Epithelial cell of prostate (primary cell): ENCODE data around the gene PIM1.
"Not testable (repeated sequence)": the region's sequence is repeated elsewhere in the genome, so short reads cannot be mapped to it uniquely, and the experiment has no call there.

Source experiments
- DNase-seq: peaks from one replicate; pipeline ENCODE4 v3.0.0-alpha.2; 2011; ENCODE audit warnings: low read depth, low spot score
- H3K27ac ChIP-seq: fragments of 450-650 bp; 2 replicates; pipeline ENCODE4 v1.5.1; 2017; ENCODE audit warnings: mild to moderate bottlenecking

PIM1 gene

DNA sequence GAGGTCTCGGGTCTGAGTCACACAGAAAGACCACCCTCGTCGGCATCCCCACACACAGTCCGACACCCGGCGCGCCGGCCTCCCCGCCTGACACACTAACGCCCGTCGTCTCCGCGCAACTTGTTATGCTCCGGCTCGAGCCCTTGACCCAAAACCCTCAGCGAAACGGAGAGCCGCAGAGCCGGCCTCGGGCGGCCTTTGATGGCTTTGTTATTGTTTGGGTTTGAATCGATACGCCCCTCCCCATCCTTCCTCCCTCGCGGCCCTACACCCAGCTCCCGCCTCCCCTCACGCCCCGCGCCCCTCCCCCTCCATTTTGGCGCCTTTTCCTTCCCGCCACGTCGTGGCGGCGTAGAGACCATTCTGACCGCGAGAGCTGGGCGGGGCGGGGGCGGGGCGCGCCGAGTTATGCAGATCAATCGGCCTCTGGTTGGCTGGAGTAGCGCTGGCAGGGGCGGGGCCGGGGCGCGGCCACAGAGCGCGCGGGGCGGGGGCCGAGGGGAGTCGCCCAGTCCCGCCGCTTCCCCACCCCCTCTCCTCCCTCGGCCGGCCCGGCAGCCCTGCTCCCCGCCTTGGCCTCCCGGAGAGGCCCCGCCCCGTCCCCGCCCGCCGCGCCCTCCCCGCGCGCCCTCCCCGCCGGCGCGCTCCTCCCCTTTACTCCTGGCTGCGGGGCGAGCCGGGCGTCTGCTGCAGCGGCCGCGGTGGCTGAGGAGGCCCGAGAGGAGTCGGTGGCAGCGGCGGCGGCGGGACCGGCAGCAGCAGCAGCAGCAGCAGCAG lies at the start of gene PIM1:
TSS of gene PIM1 (plus strand) at position 657 of the 777 bp plus-strand sequence. CDS start 424 bp downstream, outside the sequence.
- peak within 1 kb of the TSS; percentile 94 for H3K27ac ChIP-seq
- DNase-seq: peak; percentile 76

DNA sequence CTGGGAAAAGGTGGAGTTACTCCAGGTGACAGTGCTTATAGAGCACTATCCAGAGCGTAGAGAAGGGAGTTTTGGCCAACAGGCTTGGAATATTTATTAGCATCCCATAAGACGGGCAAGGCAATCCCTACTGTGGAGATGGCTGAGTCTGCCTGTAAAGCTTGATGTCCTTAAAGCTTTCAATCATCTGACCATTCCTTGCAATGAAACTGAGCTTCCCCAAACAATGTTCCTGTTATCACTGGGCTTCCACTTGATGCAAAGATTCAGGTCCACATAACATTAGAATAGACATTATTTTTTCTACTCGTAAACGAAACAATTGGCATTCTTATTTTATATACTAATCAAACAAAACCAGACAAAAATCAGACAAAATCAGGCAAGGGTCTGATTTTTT lies 48.4 kb upstream of the PIM1 start:
- H3K27ac ChIP-seq: no peak overlapping the region

GRCh38 chr6:37122861-37123260 lies 47.1 kb upstream of the PIM1 start:
- H3K27ac ChIP-seq: no peak overlapping the region
- DNase-seq: no peak

More for the DNA sequence above, 48.4 kb upstream of the PIM1 start:
- no peak for DNase-seq

DNA sequence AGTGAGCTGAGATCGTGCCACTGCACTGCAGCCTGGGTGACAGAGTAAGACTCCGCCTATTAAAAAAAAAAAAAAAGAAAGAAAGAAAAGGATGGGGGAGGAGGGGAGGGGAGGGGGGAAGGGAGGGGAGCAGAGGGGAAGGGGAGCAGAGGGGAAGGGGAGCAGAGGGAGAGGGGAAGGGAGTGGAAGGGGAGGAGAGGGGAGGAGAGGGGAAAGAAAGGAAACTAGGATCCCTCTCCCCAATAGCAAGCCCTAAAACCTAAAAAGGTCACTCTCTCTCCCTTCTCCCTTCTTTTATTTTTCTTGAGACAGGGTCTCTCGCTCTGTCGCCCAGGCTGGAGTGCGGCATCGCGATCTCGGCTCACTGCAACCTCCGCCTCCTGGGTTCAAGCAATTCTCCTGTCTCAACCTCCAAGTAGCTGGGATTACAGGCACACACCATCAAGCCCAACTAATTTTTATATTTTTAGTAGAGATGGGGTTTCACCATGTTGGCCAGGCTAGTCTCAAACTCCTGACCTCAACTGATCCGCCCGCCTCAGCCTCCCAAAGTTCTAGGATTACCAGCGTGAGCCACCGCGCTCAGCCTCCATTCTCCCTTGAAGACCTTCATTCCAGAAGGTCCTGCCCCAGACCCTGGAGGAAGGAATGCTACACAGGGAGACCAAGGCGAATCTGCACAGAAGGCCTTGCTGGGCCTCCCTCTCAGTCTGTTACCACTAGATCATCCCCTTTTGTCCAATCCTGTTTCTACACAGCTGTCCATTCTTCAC lies 45.8 kb upstream of the PIM1 start:
- DNase-seq: no peak
- no peak overlapping the region for H3K27ac ChIP-seq

GRCh38 chr6:37125774-37126492 lies 44.0 kb upstream of the PIM1 start:
- DNase-seq: no peak
- no peak overlapping the region for H3K27ac ChIP-seq

DNA sequence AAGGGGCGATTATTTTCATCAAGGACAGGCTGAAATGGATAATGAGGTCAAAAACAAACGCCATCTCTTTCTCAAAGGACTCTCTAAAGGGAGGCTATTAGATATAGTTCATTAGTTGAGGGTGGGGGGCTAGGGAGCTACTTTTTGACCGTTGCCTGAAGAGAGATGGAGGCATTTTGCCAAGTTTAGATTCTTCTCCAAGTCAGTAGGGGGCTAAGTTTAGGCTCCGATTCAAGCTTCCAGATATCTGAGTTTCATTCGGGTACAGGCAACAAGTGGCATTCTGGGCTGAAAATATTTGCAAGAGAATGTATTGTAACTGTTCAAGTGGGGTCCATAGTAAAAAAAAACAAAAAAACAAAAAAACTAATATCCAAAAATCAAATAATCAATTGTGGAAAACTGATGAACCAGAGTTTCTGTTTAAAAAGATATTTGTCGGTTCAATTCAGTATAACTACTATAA lies 43.4 kb upstream of the PIM1 start:
- no peak overlapping the region for H3K27ac ChIP-seq
- DNase-seq: no peak

- DNase-seq: no peak
- H3K27ac ChIP-seq: peak overlapping the region; percentile 50
Observed at GRCh38 chr6:37126961-37127616, 42.9 kb upstream of the PIM1 start.

DNA sequence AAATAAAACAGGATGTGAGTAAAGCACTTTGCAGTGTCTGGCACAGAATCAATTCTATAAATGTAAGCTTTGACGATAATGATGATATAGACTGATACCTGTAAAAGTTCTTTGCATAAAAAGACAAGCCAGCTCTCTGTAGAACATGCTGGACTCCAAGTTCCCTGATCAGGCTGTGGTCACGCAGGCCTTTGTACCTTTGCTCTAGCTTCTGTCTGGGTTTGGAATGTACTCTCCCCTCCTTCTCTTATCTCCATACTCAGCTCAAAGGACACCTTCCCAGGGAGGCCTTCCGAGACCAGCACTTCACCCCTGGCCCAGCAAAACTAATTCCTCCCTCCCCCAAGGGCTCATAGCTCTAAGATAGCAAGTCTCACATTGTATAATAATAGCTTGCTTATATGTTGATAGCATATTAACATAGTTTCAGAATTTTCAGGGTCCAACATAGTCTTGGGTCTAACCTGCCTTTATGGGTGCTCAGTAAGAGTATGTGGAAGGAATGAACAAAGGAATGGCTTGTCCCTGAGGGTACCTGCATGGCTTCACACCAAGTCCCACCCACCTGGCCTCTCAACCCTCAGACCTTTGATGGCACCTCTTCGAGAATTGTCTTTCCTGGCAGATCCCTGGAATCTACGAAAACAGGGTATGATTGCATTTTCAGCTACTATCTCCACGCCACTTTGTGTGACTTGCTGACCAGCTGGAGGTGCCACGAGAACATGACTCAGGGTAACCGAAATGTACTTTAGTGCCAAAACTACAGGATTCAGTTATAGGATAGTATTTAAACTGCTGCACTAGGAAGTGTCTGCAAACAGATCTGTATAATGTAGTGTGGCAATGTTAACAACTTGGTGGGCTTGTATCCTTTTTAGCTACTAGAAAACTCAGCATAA lies 41.7 kb upstream of the PIM1 start:
- peak overlapping the region; percentile 50 for H3K27ac ChIP-seq
- DNase-seq: peak; percentile 26

DNA sequence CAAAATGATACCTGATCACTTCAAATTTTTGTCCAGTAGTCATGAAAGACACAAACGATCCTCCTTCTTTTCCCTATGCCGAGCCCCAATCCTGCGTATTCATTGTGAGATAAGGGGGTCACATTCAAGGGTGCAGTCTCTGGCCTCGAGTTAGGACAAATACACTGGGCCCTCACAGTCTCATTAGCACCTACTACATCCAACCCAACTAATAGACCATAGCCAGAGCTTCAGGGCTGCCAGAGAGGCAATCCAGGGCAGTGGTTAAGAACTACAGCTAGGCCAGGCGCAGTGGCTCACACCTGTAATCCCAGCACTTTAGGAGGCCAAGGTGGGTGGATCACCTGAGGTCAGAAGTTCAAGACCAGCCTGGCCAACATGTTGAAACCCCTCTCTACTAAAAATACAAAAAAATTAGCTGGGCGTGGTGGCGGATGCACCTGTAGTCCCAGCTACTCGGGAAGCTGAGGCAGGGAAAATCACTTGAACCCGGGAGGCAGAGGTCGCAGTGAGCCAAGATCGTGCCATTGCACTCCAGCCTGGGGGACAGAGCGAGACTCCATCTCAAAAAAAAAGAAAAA lies 41.0 kb upstream of the PIM1 start:
- not testable (repeated sequence) for H3K27ac ChIP-seq, DNase-seq

DNA sequence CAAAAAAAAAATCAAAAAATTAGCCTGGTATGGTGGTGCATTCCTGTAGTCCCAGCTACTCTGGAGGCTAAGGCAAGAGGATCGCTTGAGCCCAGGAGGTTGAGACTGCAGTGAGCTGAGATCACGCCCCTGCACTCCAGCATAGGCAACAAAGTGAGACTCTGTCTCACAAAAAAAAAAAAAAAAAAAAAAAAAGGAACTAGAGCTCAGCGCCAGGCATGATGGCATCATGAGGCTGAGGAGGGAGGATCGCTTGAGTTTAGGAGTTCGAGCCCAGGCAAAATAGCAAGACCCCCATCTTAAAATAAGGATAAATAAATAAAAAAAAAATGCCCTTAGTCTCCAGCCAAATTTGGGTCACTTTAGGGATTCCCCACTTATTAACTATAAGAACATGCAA lies 40.4 kb upstream of the PIM1 start:
- DNase-seq: no peak
- H3K27ac ChIP-seq: no peak overlapping the region

DNA sequence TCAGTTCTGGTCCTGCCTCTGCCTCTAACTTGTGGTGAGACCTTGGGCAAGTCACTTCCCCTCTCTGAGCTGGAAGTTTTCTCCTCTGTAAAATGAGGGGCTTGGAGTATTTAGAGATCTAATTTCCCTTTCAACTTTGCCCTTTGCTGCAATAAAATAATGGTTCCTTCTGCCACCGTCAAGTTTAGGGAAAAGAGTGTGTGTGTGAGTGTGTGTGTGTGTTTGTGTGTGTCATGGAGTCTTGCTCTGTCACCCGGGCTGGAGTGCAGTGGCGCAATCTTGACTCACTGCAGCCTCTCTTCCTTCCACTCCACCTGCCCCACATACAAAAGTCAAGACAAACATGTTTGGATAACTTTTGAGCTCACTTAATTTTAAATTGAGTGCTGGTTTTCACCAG lies 39.2 kb upstream of the PIM1 start:
- peak; percentile 57 for DNase-seq
- H3K27ac ChIP-seq: peak overlapping the region; percentile 78

DNA sequence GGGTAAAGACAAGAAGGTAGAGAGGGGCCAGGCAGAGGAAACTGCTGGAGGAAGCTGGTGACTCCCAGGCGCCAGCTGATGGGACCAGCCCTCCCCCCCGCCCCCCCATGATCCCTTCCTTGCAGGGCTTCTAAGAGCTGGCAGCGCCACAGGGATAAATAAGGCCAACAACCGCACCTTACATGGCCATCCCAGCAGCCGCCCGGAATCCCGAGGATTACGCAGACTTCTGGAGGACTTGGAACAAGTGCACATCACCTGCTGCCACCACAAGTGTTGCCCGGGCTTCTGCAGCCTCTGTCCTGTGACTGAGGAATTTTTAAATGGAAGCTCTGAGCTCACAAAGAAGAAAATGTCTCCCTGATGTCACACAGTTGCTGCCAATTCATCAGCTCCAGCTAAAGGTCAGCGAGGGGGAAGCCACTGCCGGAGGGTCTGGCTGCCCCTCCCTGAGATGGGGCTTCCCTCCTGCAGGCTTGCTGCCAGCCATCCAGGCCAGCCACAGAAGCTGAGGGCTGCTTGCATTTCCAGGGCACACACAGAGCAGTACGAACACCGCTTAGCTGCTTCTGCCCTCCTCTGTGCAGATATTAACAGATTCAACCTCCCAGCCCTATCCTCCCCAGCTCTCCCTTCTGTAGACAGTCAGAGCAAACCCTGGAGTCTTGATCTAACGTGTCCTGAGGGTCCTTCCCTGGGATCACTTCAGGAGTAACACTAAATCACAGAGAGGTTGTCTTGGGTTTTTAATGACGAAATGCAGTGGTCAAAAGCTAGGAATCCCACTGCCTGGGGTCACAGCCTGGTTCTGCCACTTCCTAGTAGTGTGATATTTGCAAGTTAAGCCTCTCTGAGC lies 38.6 kb upstream of the PIM1 start:
- H3K27ac ChIP-seq: peak overlapping the region; percentile 78
- no peak for DNase-seq

- no peak for DNase-seq
- peak overlapping the region; percentile 78 for H3K27ac ChIP-seq
Observed at GRCh38 chr6:37131960-37132253, 38.0 kb upstream of the PIM1 start.

GRCh38 chr6:37134036-37134395 lies 35.9 kb upstream of the PIM1 start:
- peak; percentile 43 for DNase-seq
- H3K27ac ChIP-seq: peak overlapping the region; percentile 97

DNA sequence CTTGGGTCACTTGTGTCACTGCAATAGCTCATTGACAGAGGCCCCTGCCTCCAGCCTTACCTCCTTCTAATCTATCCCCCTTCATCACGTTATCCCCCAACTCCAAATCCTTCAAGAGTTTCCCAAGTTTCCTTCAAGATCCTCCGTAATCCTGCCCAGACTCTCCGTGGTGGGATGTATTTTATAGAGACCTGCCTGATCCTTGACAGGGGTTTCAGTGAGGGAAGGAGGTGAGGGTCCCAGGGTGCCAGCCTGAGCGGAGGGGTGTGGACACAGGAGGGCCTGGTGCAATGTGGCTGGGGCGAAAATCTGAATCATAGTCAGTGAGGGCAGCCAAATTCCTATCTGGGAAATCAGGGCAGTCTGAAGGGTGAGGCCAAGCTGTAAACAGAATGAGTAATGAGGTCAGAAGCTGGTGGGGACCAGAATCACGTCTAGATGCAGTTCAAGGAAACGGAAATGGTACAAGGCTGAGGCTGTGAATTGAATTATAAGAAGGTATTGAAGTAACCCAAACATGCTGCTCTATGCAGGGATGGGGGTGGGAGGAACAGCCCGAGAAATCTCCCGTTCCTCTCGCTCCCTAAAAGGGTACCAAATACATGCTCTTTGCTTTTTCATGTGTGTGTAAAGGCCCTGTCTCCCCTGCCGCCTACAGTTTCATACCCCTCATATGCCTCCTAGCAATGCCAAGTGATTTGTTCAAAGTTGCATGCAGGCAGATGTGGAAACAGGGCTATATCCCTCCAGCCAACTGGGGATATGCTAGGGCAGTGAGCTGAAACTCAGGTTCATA lies 35.4 kb upstream of the PIM1 start:
- peak; percentile 93 for DNase-seq
- H3K27ac ChIP-seq: peak overlapping the region; percentile 97

GRCh38 chr6:37135835-37136694 lies 33.9 kb upstream of the PIM1 start:
- DNase-seq: no peak
- peak overlapping the region; percentile 97 for H3K27ac ChIP-seq

DNA sequence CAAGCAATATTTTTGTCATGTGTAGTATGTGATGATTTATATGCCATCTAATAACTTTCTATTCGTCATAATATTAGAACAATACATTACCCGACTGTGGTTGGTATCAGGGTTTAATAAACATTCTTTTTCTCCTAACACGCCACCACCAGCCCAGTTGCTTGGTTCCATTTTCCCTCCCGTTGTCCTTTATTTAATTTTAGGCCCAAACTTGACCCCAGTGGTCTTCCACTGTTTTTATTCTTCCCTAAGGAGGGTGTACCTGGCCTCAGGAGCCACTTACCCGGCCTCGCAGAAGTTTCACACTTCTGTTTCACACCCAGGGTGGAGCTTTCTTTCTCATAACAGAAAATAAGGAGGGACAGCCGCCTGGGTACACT lies 33.1 kb upstream of the PIM1 start:
- H3K27ac ChIP-seq: peak overlapping the region; percentile 97
- no peak for DNase-seq
